Type B pancreatic cell (in vitro differentiated cells): Measurements from ENCODE around the gene MYOG. TPM values are rescaled to one million over a fixed set of nuclear protein-coding genes. Genes with fewer than 3 reads are reported as not detected.

ENCODE experiments used
- DNase-seq: peaks from one replicate; pipeline ENCODE4 v3.0.0; 2021; ENCODE audit warnings: mixed read lengths; ENCODE audit not compliant: unreplicated experiment; ENCODE audit errors: extremely low spot score
- H3K27ac Mint-ChIP-seq: 2 replicates; pipeline ENCODE4 v1.8.0; 2021; ENCODE audit warnings: mild to moderate bottlenecking, mixed read lengths
- H3K27me3 Mint-ChIP-seq: 2 replicates; pipeline ENCODE4 v1.8.0; 2021; ENCODE audit warnings: mixed read lengths
- H3K36me3 Mint-ChIP-seq: 2 replicates; pipeline ENCODE4 v1.8.0; 2021; ENCODE audit warnings: mixed read lengths
- H3K4me1 Mint-ChIP-seq: one replicate; pipeline ENCODE4 v1.8.0; 2021; ENCODE audit warnings: mixed read lengths; ENCODE audit not compliant: unreplicated experiment
- H3K4me3 Mint-ChIP-seq: 2 replicates; pipeline ENCODE4 v1.8.0; 2021; ENCODE audit warnings: mild to moderate bottlenecking, mixed read lengths
- H3K9me3 Mint-ChIP-seq: 2 replicates; pipeline ENCODE4 v1.8.0; 2021; ENCODE audit warnings: mixed read lengths
- total RNA-seq: library from RNA; stranded (reverse); gene quantifications from 2 replicates; pipeline ENCODE4 v1.2.1, GENCODE V29; 2021; ENCODE audit warnings: low replicate concordance
- TF ChIP-seq, protein P1 (sequence below): fragments of 200-600 bp; sonication (generic); conservative IDR thresholded peaks from 2 replicates; pipeline ENCODE4 v1.5.0; 2021; ENCODE audit warnings: antibody characterized with exemption, mild to moderate bottlenecking

Gene MYOG
- total RNA-seq, 1 donor from 2014 or later, result 2.1 TPM

DNA sequence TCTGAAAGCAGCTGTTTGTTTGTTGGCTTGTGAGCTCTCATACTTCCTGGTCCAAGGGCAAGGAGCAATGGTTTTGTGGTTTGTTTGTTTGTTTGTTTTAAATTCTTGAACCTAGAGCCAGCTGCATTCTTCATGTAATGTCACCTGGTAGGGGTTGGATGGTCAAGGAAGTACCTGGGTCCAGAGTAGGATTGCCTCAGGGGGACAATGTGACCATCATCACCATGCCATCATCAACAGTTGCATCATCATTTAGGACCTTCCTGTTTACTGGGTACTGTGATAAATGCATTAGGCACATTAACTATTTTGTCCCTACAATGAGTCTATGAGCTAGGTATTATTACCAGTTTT is 14.7 kb upstream of the MYOG start:
- Mint-ChIP-seq H3K36me3 (no peaks in the 10 kb centered on the region), H3K27me3 (peaks cover 5% of the 10 kb centered on the region), H3K9me3 (peaks cover 2% of the 10 kb centered on the region), H3K4me3 (no peak overlapping the region), H3K27ac (no peak overlapping the region), H3K4me1 (peaks cover 13% of the 10 kb centered on the region)
- TF ChIP-seq, protein P1, sequence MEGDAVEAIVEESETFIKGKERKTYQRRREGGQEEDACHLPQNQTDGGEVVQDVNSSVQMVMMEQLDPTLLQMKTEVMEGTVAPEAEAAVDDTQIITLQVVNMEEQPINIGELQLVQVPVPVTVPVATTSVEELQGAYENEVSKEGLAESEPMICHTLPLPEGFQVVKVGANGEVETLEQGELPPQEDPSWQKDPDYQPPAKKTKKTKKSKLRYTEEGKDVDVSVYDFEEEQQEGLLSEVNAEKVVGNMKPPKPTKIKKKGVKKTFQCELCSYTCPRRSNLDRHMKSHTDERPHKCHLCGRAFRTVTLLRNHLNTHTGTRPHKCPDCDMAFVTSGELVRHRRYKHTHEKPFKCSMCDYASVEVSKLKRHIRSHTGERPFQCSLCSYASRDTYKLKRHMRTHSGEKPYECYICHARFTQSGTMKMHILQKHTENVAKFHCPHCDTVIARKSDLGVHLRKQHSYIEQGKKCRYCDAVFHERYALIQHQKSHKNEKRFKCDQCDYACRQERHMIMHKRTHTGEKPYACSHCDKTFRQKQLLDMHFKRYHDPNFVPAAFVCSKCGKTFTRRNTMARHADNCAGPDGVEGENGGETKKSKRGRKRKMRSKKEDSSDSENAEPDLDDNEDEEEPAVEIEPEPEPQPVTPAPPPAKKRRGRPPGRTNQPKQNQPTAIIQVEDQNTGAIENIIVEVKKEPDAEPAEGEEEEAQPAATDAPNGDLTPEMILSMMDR, result no peak
- no peak for DNase-seq

DNA sequence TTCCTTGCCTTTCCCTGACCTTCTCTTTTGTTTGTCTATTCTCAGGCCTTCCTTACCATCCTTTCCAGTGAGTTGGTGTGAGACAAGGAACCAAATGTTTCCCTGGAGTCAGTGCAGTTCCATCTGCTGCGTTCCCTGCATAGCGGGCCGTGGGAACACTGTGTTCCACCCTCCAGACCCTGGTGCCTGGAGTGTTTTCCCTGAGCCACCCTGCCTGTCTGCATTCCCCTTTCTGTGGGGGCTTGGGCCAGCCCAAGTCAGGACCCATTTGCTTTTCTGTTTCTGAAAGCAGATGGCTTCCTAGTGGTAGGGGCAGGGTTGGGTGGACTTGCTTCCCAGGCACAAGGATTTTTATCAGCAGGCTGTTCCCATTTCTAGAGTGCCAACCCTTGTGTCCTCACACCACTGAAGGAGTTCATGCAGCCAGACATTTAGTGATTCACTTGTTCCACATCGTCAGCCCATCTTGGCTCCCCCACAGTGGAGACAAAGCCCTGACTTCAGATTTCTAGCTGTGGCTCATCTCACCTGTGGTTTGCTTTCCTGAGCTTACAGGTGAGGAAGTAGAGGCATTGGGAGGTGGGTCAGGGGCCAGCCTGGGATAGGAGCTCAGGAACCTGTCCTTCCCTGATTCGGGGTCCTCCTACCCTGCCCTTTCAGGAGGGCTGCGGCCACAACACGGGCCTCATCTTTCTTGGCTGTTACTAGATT is 14.1 kb upstream of the MYOG start:
- Mint-ChIP-seq H3K4me1 (peaks cover 13% of the 10 kb centered on the region), H3K9me3 (peaks cover 8% of the 10 kb centered on the region), H3K36me3 (peaks cover 3% of the 10 kb centered on the region), H3K27me3 (peaks cover 8% of the 10 kb centered on the region), H3K4me3 (no peak overlapping the region), H3K27ac (no peak overlapping the region)
- TF ChIP-seq, protein P1, result no peak
- DNase-seq, result no peak

DNA sequence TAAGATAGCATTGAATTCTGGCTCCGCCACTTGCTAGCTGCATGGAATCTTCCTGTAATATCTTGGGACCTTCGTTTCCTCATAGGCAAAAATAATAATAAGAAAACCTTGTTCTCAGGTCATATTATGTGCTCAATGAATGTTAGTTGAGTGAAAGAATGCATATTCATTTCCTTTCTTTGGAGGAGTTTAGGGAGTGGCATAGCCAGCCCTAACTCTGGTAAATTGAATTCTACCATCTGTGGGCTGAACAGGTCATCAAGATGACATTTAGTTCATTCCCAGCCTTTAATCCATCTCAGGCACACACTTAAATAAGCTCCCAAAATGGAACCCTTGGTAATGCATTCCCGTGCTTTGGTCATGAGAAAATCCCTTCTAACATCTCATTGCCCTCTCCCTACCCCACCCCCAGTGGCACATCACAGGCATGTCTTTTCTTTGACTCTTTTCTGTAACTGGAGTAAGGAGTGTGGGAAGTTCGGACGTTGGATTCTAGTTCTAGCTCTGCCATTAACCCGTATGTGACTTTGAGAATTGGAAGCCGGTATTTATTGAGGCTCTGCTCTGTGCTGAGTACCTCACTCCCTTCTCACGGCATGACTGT is 13.2 kb upstream of the MYOG start:
- peaks cover 4% of the 10 kb centered on the region for H3K36me3 Mint-ChIP-seq
- H3K9me3 Mint-ChIP-seq, result peaks cover 16% of the 10 kb centered on the region
- no peak for DNase-seq
- no peak overlapping the region for H3K27ac Mint-ChIP-seq
- peaks cover 13% of the 10 kb centered on the region for H3K4me1 Mint-ChIP-seq
- TF ChIP-seq, protein P1, result no peak
- no peak overlapping the region for H3K4me3 Mint-ChIP-seq
- peaks cover 9% of the 10 kb centered on the region for H3K27me3 Mint-ChIP-seq

DNA sequence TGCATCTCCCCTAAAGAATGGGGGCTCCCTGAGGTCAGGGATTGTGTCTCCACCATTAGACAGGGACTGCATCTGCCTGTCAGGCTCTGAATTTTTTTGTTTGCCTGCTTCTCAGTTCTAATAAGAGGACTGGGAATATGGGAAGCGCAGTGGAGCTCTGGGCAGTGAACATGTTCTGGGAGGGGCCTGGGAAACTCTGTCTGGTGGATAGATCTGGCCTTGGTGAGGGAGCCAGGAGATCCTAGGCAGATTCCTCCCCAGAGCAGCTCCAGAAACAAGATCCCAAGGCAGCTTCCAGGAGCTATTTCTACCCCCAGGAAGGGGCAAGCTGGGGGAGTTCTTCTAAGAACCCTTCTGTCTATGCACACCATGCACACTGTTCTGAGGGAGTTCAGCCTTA is 12.6 kb upstream of the MYOG start:
- Mint-ChIP-seq H3K4me3 (no peak overlapping the region), H3K9me3 (peaks cover 16% of the 10 kb centered on the region), H3K36me3 (peaks cover 4% of the 10 kb centered on the region)

DNA sequence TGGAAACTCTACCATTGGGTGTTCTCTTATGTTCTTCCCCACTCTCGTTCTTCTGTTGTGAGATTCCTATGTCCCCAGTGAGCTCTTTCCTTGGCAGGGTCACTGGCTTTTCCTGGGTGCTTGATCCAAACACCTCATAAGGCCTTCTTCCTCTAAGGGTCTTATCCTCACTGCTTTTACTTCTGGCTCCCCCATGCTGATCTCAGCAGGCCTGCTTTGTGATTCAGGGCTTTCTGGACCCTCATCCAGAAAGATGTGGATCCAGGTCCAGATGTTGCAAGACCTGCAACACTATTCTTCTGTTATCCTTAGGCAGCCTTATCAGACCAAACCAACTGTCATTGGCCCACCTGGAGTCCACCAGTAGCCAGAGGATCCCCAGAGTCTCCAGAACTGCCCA is 11.2 kb upstream of the MYOG start:
- Mint-ChIP-seq H3K27ac (no peak overlapping the region), H3K36me3 (peaks cover 4% of the 10 kb centered on the region), H3K9me3 (peaks cover 24% of the 10 kb centered on the region), H3K27me3 (peaks cover 9% of the 10 kb centered on the region), H3K4me3 (no peak overlapping the region), H3K4me1 (peaks cover under 1% of the 10 kb centered on the region)
- TF ChIP-seq, protein P1, result no peak
- no peak for DNase-seq

More for the DNA sequence above, 12.6 kb upstream of the MYOG start:
- DNase-seq, result no peak
- peaks cover 13% of the 10 kb centered on the region for H3K4me1 Mint-ChIP-seq
- no peak overlapping the region for H3K27ac Mint-ChIP-seq
- TF ChIP-seq, protein P1, result no peak
- H3K27me3 Mint-ChIP-seq, result peaks cover 9% of the 10 kb centered on the region
